ENCODE data around the gene CPEB1. TPM values are rescaled to one million over a fixed set of nuclear protein-coding genes. Genes with fewer than 3 reads are reported as not detected.

The CPEB1 gene
- total and polyA plus RNA-seq, 2 of the 13 experiments (the other 11 are each of a cell fraction or from before 2014, with no cell fraction given) = 0.03 to 0.07 TPM

GRCh38 chr15:82595766-82596165 lies 51.4 kb downstream of the CPEB1 start:
- ChIA-PET CTCF (ENCODE audit: low intra/inter-chr PET ratio, low total read pairs) (no interaction called here), POLR2A (no interaction called here)
- in situ Hi-C loops (cut with HindIII; ENCODE audit: extremely low pct_ligation_motif_present, low pct_unique_long_range_greater_than_20kb) (no loop called here), intact Hi-C loops (cut with micrococcal nuclease; ENCODE audit: unreplicated experiment) (no loop called here)
- peaks cover 0 to 4% of the 10 kb centered on the region in 2 experiments; a peak in 2 of 5 replicates for H3K27me3 ChIP-seq (ENCODE audit: control insufficient read depth in 1 of 2, insufficient read depth in 2 of 2, low read length in 2 of 2)
- ATAC-seq = no peak
- no peaks in the 10 kb centered on the region for H3K9me3 ChIP-seq (ENCODE audit: low read length)
- WGBS (ENCODE audit: low lambda C conversion rate) = 5% methylated on average over 2 of the region's 2 CpGs
- H3K27ac ChIP-seq (ENCODE audit: extremely low read length, insufficient read depth, low read length) = no peak overlapping the region
- no peak overlapping the region for H2AFZ ChIP-seq (ENCODE audit: low read length)
- H3K4me3 ChIP-seq (replicated peaks in 1 of 3; ENCODE audit: insufficient read depth in 1 of 3, low read depth in 2 of 3, low read length in 3 of 3) = no peak overlapping the region
- FAIRE-seq = no peak
- no TSS peak for BruUV-seq (replicated peaks)
- no peaks in the 10 kb centered on the region for H3K36me3 ChIP-seq (replicated peaks in 1 of 2; ENCODE audit: control insufficient read depth in 1 of 2, insufficient read depth in 2 of 2, low read length in 2 of 2)
- no peak overlapping the region for H3K4me2 ChIP-seq (ENCODE audit: low read depth, low read length)
- no peak for TF ChIP-seq TERF1 (CRISPR knock-in tag; IDR thresholded peaks at IDR 0.05)
- no peak for TF ChIP-seq MNT (IDR thresholded peaks at IDR 0.05)
- no peak for TF ChIP-seq ZBTB25 (CRISPR knock-in tag; IDR thresholded peaks at IDR 0.05)
- TF ChIP-seq ZNF652 (CRISPR knock-in tag; IDR thresholded peaks at IDR 0.05; ENCODE audit: borderline replicate concordance, low read depth) = no peak
- no peak for TF ChIP-seq FOXO1 (CRISPR knock-in tag; IDR thresholded peaks at IDR 0.05)
- TF ChIP-seq MED13 (CRISPR knock-in tag; IDR thresholded peaks at IDR 0.05) = no peak
- no peak for TF ChIP-seq SP5 (CRISPR knock-in tag; IDR thresholded peaks at IDR 0.05; ENCODE audit: borderline replicate concordance, low read depth)
- TF ChIP-seq MBNL3 (CRISPR knock-in tag; conservative IDR thresholded peaks at IDR 0.05) = no peak
- H3K4me1 ChIP-seq (ENCODE audit: insufficient read depth, low read length) = no peaks in the 10 kb centered on the region
- no peaks in the 10 kb centered on the region for H3K79me2 ChIP-seq (ENCODE audit: insufficient read depth, low read length)
- no peak overlapping the region for H3K9ac ChIP-seq (ENCODE audit: insufficient read depth, low read depth, low read length)
- DNase-seq (ENCODE audit: low spot score) = no peak
- no peaks in the 10 kb centered on the region for H4K20me1 ChIP-seq (ENCODE audit: insufficient read depth, low read length)

Measured in HepG2 (cell line).